GM12872 (cell line): ENCODE measurements around the gene MTCL3.

Experiments
- CTCF ChIP-seq: IDR thresholded peaks from 3 replicates; pipeline ENCODE4 v1.5.1; 2011; ENCODE audit warnings: low read depth, mild to moderate bottlenecking, low read length, moderate library complexity; ENCODE audit not compliant: insufficient read depth

Gene MTCL3

DNA sequence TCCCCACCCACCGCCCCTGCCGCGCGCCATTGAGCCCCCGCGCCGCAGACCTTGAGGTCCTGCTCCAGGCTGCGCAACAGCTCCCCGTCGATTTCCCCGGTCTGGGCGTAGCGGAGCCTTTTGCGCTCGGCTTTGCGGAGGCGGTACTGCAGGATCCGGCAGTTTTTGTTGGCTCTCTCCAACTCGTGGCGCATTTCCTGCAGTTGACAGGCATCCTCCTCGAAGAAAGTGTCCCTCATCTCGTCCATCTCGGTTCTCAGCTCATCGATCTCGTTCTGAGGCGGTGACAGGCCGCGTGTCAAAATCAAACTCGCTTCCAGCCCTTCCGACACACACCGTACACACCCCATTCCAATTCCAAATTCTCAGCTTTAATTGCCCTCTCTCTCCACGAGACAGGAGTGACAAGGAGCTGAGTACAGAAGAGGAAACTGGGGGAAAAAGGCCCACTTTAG lies 4.3 kb downstream of the MTCL3 start:
- TF ChIP-seq CTCF = no peak

GRCh38 chr6:127514179-127514772 lies 4.9 kb downstream of the MTCL3 start:
- no peak for TF ChIP-seq CTCF

DNA sequence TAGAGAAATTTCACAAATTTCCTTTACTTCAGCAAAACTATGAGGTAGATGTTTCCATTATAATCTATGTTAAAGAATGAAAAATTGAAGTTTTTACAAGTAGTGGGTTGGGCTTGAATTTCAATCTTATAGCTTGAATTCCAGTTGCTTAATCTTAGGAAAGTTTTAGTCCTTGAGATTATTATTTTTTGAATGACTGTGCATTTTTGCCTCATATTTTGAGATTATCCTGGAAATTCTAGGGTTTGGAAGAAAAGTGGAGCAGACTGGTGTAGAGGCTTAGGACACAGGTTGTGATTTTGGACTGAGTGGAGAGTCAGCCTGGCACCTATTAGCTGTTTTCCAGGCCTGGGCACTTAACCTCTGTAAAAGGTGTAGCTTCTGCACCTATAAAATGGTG lies 5.7 kb downstream of the MTCL3 start:
- TF ChIP-seq CTCF = no peak

DNA sequence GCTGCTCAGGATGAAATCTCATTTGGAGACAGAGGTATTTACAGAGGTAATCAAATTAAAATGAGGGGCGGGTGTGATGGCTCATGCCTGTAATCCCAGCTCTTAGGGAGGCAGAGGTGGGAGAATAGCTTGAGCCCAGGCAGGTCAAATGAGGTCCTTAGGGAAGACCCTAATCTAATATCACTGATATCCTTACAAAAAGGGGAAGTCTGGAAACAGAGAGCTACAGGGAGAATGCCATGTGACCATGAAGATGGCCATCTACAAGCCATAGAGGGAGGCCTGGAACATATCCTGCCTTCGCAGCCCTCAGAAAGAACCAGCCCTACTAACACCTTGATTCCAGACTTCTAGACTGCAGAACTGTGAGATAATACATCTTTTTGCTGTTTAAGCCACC lies 8.3 kb downstream of the MTCL3 start:
- TF ChIP-seq CTCF = no peak

DNA sequence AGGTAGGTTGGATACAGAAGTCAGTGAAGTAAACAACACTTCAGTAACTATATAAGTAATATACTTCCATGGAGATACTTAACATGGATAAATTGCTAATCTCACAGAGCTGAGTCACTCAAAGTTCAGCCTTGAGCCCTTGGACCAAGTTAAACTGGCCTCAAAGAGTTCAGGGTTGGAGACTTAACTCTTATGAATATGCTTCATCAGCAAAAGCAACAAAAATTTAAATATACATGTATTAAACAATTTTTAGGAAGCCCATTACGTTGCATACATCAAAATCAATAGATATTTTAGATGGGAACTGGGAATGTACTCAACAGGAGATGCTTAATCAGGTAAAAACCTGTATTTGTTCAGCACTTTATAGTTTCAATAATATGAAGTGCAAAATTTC lies 12.2 kb downstream of the MTCL3 start:
- TF ChIP-seq CTCF = no peak

- TF ChIP-seq CTCF = no peak
These were observed 16.1 kb downstream of the MTCL3 start for GRCh38 chr6:127503022-127503421.

GRCh38 chr6:127497410-127497809 lies 21.7 kb downstream of the MTCL3 start:
- TF ChIP-seq CTCF = no peak
